Dermis microvascular lymphatic vessel endothelial cell (primary cell): ENCODE results near the gene SLC34A1. TPM values are rescaled to one million over a fixed set of nuclear protein-coding genes. Genes with fewer than 3 reads are reported as not detected.
A peak's percentile ranks its signal among the peaks of the same experiment; 100 is the strongest.
"Not testable (repeated sequence)": the region's sequence is repeated elsewhere in the genome, so short reads cannot be mapped to it uniquely, and the experiment has no call there.

Experiments
- DNase-seq, 2 donors: peaks; one replicate each; pipeline versions ENCODE4 v3.0.0 to v3.0.0-alpha.2; 2010; ENCODE audit warnings: low read depth in 2 of 2
- total RNA-seq: library from RNA; depleted of rRNA; stranded (reverse); fragments of >200 nt; gene quantifications from 2 replicates; pipeline ENCODE4 v1.2.1, GENCODE V29; 2014

Gene SLC34A1
- total RNA-seq = not detected in 2 replicates

- DNase-seq = no peak
Observed at GRCh38 chr5:177384134-177384533, at the start of gene SLC34A1. SLC34A1 (plus strand) TSS chr5:177384434; CDS start chr5:177385742, 1,308 bp downstream.

GRCh38 chr5:177334781-177335700 lies 49.2 kb upstream of the SLC34A1 start:
- DNase-seq = no peak

GRCh38 chr5:177335701-177336065 lies 48.6 kb upstream of the SLC34A1 start:
- no peak for DNase-seq

- peak in 1 of 2 donors; percentile 48 for DNase-seq
Observed at GRCh38 chr5:177336112-177336511, 48.1 kb upstream of the SLC34A1 start.

- no peak for DNase-seq
Observed at GRCh38 chr5:177336603-177337494, 47.4 kb upstream of the SLC34A1 start.

GRCh38 chr5:177338251-177339106 lies 45.8 kb upstream of the SLC34A1 start:
- no peak for DNase-seq

- peak in 1 of 2 donors; percentile 45 for DNase-seq
Observed at GRCh38 chr5:177339107-177339638, 45.1 kb upstream of the SLC34A1 start.

GRCh38 chr5:177343000-177343399 lies 41.2 kb upstream of the SLC34A1 start:
- DNase-seq = not testable (repeated sequence)

- DNase-seq = no peak
Observed at GRCh38 chr5:177343777-177344176, 40.5 kb upstream of the SLC34A1 start.

GRCh38 chr5:177344891-177345290 lies 39.3 kb upstream of the SLC34A1 start:
- DNase-seq = no peak

GRCh38 chr5:177346820-177347219 lies 37.4 kb upstream of the SLC34A1 start:
- no peak for DNase-seq

- no peak for DNase-seq
Observed at GRCh38 chr5:177347699-177348098, 36.5 kb upstream of the SLC34A1 start.

GRCh38 chr5:177349362-177349647 lies 34.9 kb upstream of the SLC34A1 start:
- DNase-seq = no peak

GRCh38 chr5:177349762-177350161 lies 34.5 kb upstream of the SLC34A1 start:
- DNase-seq = no peak

GRCh38 chr5:177350776-177351391 lies 33.4 kb upstream of the SLC34A1 start:
- DNase-seq = peak in 1 of 2 donors; percentile 37

GRCh38 chr5:177351392-177352329 lies 32.6 kb upstream of the SLC34A1 start, which contains the start of gene LMAN2:
LMAN2 (minus strand) TSS chr5:177351668; CDS start chr5:177351647, 21 bp downstream.
- peak; percentile 93 to 97 for DNase-seq

GRCh38 chr5:177353093-177353492 lies 31.1 kb upstream of the SLC34A1 start:
- no peak for DNase-seq

GRCh38 chr5:177354256-177354655 lies 30.0 kb upstream of the SLC34A1 start:
- DNase-seq = no peak

- no peak for DNase-seq
Observed at GRCh38 chr5:177354711-177355110, 29.5 kb upstream of the SLC34A1 start.
